Neural progenitor cell (in vitro differentiated cells): ENCODE data around the gene VTI1A. TPM values are rescaled to one million over a fixed set of nuclear protein-coding genes. Genes with fewer than 3 reads are reported as not detected.

Experiments used
- DNase-seq: peaks from one replicate; pipeline ENCODE4 v3.0.0-alpha.2; 2016; ENCODE audit warnings: low spot score
- H2AFZ ChIP-seq: fragments of 200-600 bp; sonication (generic); replicated peaks from 2 replicates; pipeline ENCODE4 v1.6.1; 2016; ENCODE audit warnings: antibody characterized with exemption
- H3F3A ChIP-seq: fragments of 200-600 bp; sonication (generic); 2 replicates; pipeline ENCODE4 v1.6.1; 2016; ENCODE audit warnings: antibody characterized with exemption, low read depth
- H3K27ac ChIP-seq: fragments of 200-600 bp; sonication (generic); 2 replicates; pipeline ENCODE4 v1.5.1; 2016; ENCODE audit warnings: mild to moderate bottlenecking
- H3K27me3 ChIP-seq: fragments of 200-600 bp; sonication (generic); 2 replicates; pipeline ENCODE4 v1.6.1; 2016; ENCODE audit warnings: mild to moderate bottlenecking, moderate library complexity
- H3K36me3 ChIP-seq: fragments of 200-600 bp; sonication (generic); 2 replicates; pipeline ENCODE4 v1.5.1; 2016
- H3K4me1 ChIP-seq: fragments of 200-600 bp; sonication (generic); 2 replicates; pipeline ENCODE4 v1.6.1; 2016; ENCODE audit warnings: mixed run types
- H3K4me2 ChIP-seq: fragments of 200-600 bp; sonication (generic); 2 replicates; pipeline ENCODE4 v1.6.1; 2016
- H3K4me3 ChIP-seq: fragments of 200-600 bp; sonication (generic); 2 replicates; pipeline ENCODE4 v1.5.1; 2016
- H3K79me2 ChIP-seq: fragments of 200-600 bp; sonication (generic); 2 replicates; pipeline ENCODE4 v1.6.1; 2016; ENCODE audit warnings: low read depth
- H3K9ac ChIP-seq: fragments of 200-600 bp; sonication (generic); 2 replicates; pipeline ENCODE4 v1.6.1; 2016
- H3K9me3 ChIP-seq: fragments of 200-600 bp; sonication (generic); 2 replicates; pipeline ENCODE4 v1.5.1; 2016; ENCODE audit warnings: low read depth
- H4K20me1 ChIP-seq: fragments of 200-600 bp; sonication (generic); 2 replicates; pipeline ENCODE4 v1.6.1; 2016; ENCODE audit warnings: low read depth
- H3K27ac Mint-ChIP-seq: 3 replicates; pipeline ENCODE4 v1.8.0; 2021; ENCODE audit warnings: mixed read lengths
- H3K27me3 Mint-ChIP-seq: 2 replicates; pipeline ENCODE4 v1.8.0; 2022; ENCODE audit warnings: low read depth, mild to moderate bottlenecking, inconsistent platforms, moderate library complexity, mixed read lengths; ENCODE audit not compliant: insufficient read depth
- H3K36me3 Mint-ChIP-seq: 3 replicates; pipeline ENCODE4 v1.8.0; 2021; ENCODE audit warnings: mixed read lengths
- H3K4me1 Mint-ChIP-seq: 3 replicates; pipeline ENCODE4 v1.8.0; 2021; ENCODE audit warnings: mixed read lengths
- H3K4me3 Mint-ChIP-seq: 3 replicates; pipeline ENCODE4 v1.8.0; 2021; ENCODE audit warnings: mild to moderate bottlenecking, moderate library complexity, mixed read lengths
- H3K9me3 Mint-ChIP-seq: 3 replicates; pipeline ENCODE4 v1.8.0; 2020; ENCODE audit warnings: mixed read lengths
- CTCF ChIP-seq: fragments of 200-600 bp; sonication (generic); IDR thresholded peaks from 2 replicates; pipeline ENCODE4 v1.5.1; 2017; ENCODE audit warnings: antibody characterized with exemption, mild to moderate bottlenecking
- EZH2 ChIP-seq: fragments of 200-600 bp; sonication (generic); IDR thresholded peaks from 2 replicates; pipeline ENCODE4 v1.6.1; 2017; ENCODE audit warnings: antibody characterized with exemption, mild to moderate bottlenecking, moderate library complexity
- EZH2phosphoT487 ChIP-seq: fragments of 200-600 bp; sonication (generic); IDR thresholded peaks from 2 replicates; pipeline ENCODE4 v1.6.1; 2017; ENCODE audit warnings: antibody characterized with exemption
- total RNA-seq: library from RNA; depleted of rRNA; stranded (reverse); fragments of >200 nt; gene quantifications from 2 replicates; pipeline ENCODE4 v1.2.3, GENCODE V29; 2015; ENCODE audit warnings: low replicate concordance

Gene VTI1A
- total RNA-seq, 1 donor from 2014 or later, result 28.8 TPM

GRCh38 chr10:112447620-112447928 lies 559 bp downstream of the VTI1A start:
- Histone ChIP-seq H3K9ac (peak overlapping the region; percentile 97), H3K9me3 (no peaks in the 10 kb centered on the region), H2AFZ (peak overlapping the region; percentile 100), H3K27ac (no peak overlapping the region), H3K27me3 (no peaks in the 10 kb centered on the region), H3K36me3 (no peaks in the 10 kb centered on the region), H3F3A (no peaks in the 10 kb centered on the region), H3K4me3 (peak overlapping the region; percentile 99), H3K4me1 (peaks cover 15% of the 10 kb centered on the region), H3K4me2 (peak overlapping the region; percentile 99), H3K79me2 (peaks cover 78% of the 10 kb centered on the region), H4K20me1 (no peaks in the 10 kb centered on the region)
- H3K9me3 Mint-ChIP-seq, result no peaks in the 10 kb centered on the region
- TF ChIP-seq EZH2phosphoT487 (no peak), CTCF (no peak)
- H3K4me3 Mint-ChIP-seq, result peak overlapping the region; percentile 93
- peaks cover 11% of the 10 kb centered on the region for H3K4me1 Mint-ChIP-seq
- H3K27me3 Mint-ChIP-seq, result no peaks in the 10 kb centered on the region
- no peak for DNase-seq
- no peaks in the 10 kb centered on the region for H3K36me3 Mint-ChIP-seq
- H3K27ac Mint-ChIP-seq, result peak overlapping the region; percentile 99

GRCh38 chr10:112448888-112449287 lies 1.9 kb downstream of the VTI1A start:
- peaks cover 4% of the 10 kb centered on the region for H3K36me3 Mint-ChIP-seq
- no peaks in the 10 kb centered on the region for H3K36me3 ChIP-seq

GRCh38 chr10:112454910-112455779 lies 8.1 kb downstream of the VTI1A start:
- no peak overlapping the region for H3K4me3 Mint-ChIP-seq
- no peak overlapping the region for H2AFZ ChIP-seq
- H3K4me2 ChIP-seq, result no peak overlapping the region
- no peaks in the 10 kb centered on the region for H4K20me1 ChIP-seq
- H3K9ac ChIP-seq, result no peak overlapping the region
- no peaks in the 10 kb centered on the region for H3K4me1 ChIP-seq
- peaks cover 37% of the 10 kb centered on the region for H3K79me2 ChIP-seq
- H3F3A ChIP-seq, result no peaks in the 10 kb centered on the region
- TF ChIP-seq CTCF, result no peak
- no peak for TF ChIP-seq EZH2
- TF ChIP-seq EZH2phosphoT487, result no peak
- no peaks in the 10 kb centered on the region for H3K27me3 ChIP-seq
- no peak overlapping the region for H3K27ac ChIP-seq
- H3K4me1 Mint-ChIP-seq, result no peaks in the 10 kb centered on the region
- H3K9me3 ChIP-seq, result peaks cover 10% of the 10 kb centered on the region
- no peak for DNase-seq
- H3K36me3 ChIP-seq, result no peaks in the 10 kb centered on the region
- no peak overlapping the region for H3K4me3 ChIP-seq
- peaks cover 7% of the 10 kb centered on the region for H3K36me3 Mint-ChIP-seq
- peaks cover 12% of the 10 kb centered on the region for H3K9me3 Mint-ChIP-seq
- H3K27me3 Mint-ChIP-seq, result no peaks in the 10 kb centered on the region
- H3K27ac Mint-ChIP-seq, result no peak overlapping the region

More at GRCh38 chr10:112448888-112449287, 1.9 kb downstream of the VTI1A start:
- Mint-ChIP-seq H3K9me3 (peaks cover 7% of the 10 kb centered on the region), H3K4me1 (peaks cover 11% of the 10 kb centered on the region), H3K4me3 (peak overlapping the region; percentile 68), H3K27me3 (no peaks in the 10 kb centered on the region), H3K27ac (no peak overlapping the region)
- H3K27ac ChIP-seq, result no peak overlapping the region
- no peak overlapping the region for H3K4me3 ChIP-seq
- no peaks in the 10 kb centered on the region for H4K20me1 ChIP-seq
- peaks cover 5% of the 10 kb centered on the region for H3K9me3 ChIP-seq
- H3K79me2 ChIP-seq, result peaks cover 88% of the 10 kb centered on the region
- no peak overlapping the region for H3K9ac ChIP-seq
- DNase-seq, result no peak
- H2AFZ ChIP-seq, result no peak overlapping the region
- H3F3A ChIP-seq, result no peaks in the 10 kb centered on the region
- no peak overlapping the region for H3K4me2 ChIP-seq
- H3K4me1 ChIP-seq, result peaks cover 15% of the 10 kb centered on the region
- no peaks in the 10 kb centered on the region for H3K27me3 ChIP-seq
- TF ChIP-seq CTCF, result no peak
- no peak for TF ChIP-seq EZH2phosphoT487
- TF ChIP-seq EZH2, result no peak
